OCI-LY1 (cell line): ENCODE data around the gene CORIN.

Experiments used
- CTCF ChIP-seq: fragments of 200-600 bp; sonication (generic), shearing (Covaris generic); IDR thresholded peaks from 2 replicates; pipeline ENCODE4 v1.5.1; 2017; ENCODE audit warnings: mild to moderate bottlenecking, antibody characterized with exemption, low read length, moderate library complexity, mixed read lengths
- EZH2 ChIP-seq: fragments of 200-600 bp; sonication (generic), shearing (Covaris generic); IDR thresholded peaks from 2 replicates; pipeline ENCODE4 v1.8.0; 2017; ENCODE audit warnings: borderline replicate concordance, mixed run types, mild to moderate bottlenecking, antibody characterized with exemption, low read length, moderate library complexity, mixed read lengths

GRCh38 chr4:47814618-47815295, 23.1 kb downstream of the CORIN start:
- TF ChIP-seq CTCF (no peak), EZH2 (no peak)
